Astrocyte of the hippocampus (primary cell): ENCODE measurements around the gene GSG1L.

ENCODE experiments used
- DNase-seq: peaks from one replicate; pipeline ENCODE4 v3.0.0; 2011; ENCODE audit warnings: low read depth, low spot score

The GSG1L gene

DNA sequence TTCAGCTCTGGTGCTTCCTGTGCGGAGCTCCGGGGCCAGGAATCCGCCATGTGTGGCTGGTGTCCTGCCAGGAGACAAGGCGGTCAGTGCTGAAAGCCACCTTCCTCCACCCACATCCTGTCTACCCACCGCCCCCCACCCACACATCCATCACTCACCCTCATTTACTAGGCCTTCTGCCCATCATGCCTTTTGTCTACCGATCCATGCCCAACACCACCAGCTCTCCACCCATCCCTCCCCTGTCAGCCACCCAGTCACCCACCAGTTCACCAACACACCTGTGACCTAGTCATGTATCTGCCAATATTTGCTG is 272.2 kb downstream of the GSG1L start:
- DNase-seq: no peak

- DNase-seq: no peak
Observed at GRCh38 chr16:27790546-27791403, 272.7 kb downstream of the GSG1L start.

GRCh38 chr16:27789595-27790241 is 273.8 kb downstream of the GSG1L start:
- DNase-seq: no peak

- DNase-seq: no peak
Observed at GRCh38 chr16:27789150-27789549, 274.4 kb downstream of the GSG1L start.

DNA sequence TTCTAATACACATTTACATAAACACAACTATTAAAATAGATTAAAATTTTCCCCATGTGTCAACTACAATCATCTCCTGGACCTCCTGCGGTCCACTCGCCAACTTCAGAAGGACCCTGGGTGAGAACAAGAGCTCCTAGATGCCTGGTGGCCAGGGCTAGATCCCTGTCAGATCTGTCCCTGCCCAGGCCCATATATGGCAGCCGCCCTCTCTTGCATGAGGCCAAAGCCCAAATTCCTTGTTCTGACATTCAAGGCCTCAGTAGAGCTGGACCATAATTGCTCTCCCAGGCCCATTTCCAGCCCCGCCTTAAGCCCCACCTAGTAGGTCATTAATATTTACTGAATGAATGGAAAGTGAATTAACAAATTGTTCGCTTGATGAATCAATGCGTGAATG is 275.8 kb downstream of the GSG1L start:
- DNase-seq: no peak

GRCh38 chr16:27786923-27787625 is 276.4 kb downstream of the GSG1L start:
- no peak for DNase-seq

- no peak for DNase-seq
Observed at GRCh38 chr16:27786221-27786922, 277.1 kb downstream of the GSG1L start.

- DNase-seq: no peak
Observed at GRCh38 chr16:27785307-27785678, 278.2 kb downstream of the GSG1L start.

GRCh38 chr16:27784351-27785306 is 278.9 kb downstream of the GSG1L start:
- DNase-seq: no peak

DNA sequence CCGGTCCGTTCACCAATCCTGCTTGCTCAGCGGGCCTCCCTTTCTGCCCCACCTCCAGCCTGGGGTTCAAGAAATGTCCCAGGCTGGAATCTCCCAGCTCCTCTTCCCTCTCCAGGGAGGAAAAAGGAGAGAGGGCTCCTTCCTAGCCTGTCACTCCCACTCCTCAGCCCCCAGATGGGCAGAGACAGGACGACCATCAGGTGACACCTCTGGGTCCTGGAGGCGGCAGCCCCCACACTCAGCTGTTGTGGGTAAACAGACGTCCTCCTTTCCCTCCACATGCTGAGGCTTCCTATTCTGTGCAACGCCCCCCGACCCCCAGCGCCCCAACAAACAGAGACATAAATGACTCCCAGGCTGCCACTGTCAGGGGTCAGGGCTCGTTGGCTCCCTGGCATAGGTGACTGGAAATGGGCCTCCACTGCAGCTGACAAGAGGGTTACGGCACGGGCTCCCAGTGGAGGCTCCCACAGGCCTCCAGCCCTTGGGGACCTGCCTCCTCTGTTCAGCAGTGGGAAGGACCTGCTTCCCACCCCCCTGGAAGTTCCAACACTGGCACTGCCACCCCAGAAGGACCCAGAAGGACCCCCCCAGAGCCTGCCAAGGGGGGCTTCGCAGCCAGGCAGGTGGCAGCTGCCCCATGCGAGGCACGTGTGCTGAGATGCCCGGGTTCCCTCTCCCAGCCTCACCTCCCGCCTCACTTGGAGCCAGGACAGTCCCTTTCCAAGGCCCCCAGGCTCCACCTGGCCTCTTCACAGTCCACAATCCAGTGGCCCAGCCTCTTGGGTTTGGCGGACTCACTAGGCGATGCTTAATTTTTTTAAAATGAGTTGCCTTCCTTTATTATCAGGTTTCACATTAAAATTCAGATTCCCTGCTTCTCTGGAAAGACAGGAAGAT is 281.3 kb downstream of the GSG1L start:
- no peak for DNase-seq

DNA sequence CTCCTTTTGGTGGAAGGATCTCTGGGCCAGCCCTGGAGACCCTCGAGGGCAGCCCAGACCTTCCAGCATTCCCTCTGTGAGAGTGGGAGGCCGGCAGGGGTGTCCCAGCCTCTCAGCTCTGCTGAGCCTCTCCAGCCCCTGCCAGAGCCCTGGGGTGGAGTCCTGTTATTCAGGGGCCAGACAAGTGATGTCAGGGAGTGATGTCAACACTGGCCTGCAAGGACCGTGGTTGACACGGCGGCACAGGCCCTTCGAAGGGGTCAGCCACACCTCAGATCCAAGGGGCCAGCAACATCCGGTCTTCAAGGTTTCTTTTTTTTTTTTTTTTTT is 282.4 kb downstream of the GSG1L start:
- no peak for DNase-seq

DNA sequence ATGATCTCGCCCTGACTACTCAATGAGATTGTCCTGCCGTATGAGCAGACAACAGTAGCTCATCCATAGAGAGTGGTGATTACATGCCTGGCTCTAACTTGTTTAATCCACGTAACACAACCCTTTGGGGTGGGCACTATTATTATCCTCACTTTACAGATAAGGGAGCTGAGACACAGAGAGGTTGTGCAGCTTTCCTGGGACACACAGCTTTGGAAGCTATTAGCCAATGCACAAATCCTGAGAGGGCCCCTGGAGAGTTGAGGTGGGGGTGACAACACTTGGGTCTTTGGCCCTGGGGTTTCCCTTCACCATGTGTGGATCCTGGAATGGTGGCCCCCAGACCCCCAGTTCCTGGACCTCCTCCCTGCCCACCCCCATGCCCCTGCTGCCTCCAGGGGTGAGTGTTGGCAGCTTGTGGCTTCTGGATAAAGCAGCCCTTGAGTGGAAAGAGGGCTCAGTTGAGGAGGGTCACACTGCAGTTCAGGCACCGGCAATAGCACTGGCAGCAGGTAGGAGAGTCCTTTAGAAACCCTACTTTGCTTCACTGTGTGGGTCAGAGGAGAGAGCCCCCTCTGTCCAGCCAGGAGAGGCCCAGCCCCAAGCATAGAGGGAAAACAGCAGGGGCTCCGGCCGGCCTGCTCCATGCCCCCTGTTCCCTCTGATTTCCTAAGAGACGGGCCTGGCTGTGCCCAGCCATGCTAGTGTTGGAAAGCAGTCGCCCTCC is 282.9 kb downstream of the GSG1L start:
- no peak for DNase-seq

- peak; percentile 92 for DNase-seq
Observed at GRCh38 chr16:27779641-27780164, 283.8 kb downstream of the GSG1L start.

- no peak for DNase-seq
Observed at GRCh38 chr16:27778926-27779570, 284.5 kb downstream of the GSG1L start.

- DNase-seq: no peak
Observed at GRCh38 chr16:27778171-27778925, 285.2 kb downstream of the GSG1L start.

DNA sequence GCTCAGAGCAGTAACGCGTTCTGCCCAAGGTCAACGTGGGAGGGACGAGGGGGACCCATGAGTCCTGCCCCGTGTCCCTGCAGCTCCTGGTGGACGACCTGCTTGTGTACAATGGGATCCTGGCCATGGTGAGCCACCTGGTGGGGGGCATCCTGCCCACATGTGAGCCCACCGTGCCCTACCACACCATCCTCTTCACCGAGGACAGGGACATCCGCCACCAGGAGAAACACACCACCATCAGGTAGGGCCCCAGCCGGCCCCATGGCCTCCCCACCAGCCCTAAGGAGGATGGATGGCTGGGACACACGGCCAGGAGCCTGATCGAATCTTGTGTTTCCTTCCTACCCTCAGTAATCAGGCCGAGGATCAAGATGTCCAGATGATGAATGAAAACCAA is 286.0 kb downstream of the GSG1L start:
- no peak for DNase-seq

GRCh38 chr16:27776556-27777225 is 286.8 kb downstream of the GSG1L start:
- peak; percentile 49 for DNase-seq
